Ovary (tissue), 3 donors: ENCODE measurements around the gene SLC12A5.

Experiments
- CTCF ChIP-seq, 3 donors: fragments of 450-650 bp in 2 of 3; fragments of 200-600 bp in 1 of 3; IDR thresholded peaks; one replicate each; pipeline versions ENCODE4 v1.5.1 to v1.8.0; 2016 to 2022; ENCODE audit warnings: antibody characterized with exemption in 3 of 3, mild to moderate bottlenecking in 1 of 3
- EP300 ChIP-seq: sonication (generic); formaldehyde crosslinking; IDR thresholded peaks from one replicate; pipeline ENCODE4 v1.6.1; 2017; ENCODE audit warnings: antibody characterized with exemption
- POLR2A ChIP-seq: fragments of 450-650 bp; IDR thresholded peaks from one replicate; pipeline ENCODE4 v1.6.1; 2017; ENCODE audit warnings: antibody characterized with exemption, mild to moderate bottlenecking, moderate library complexity
- donor health status: DM: no; HTN: no; CAD: no.

- TF ChIP-seq CTCF (IDR thresholded peaks at IDR 0.05) (no peak), POLR2A (no peak), EP300 (no peak)
Observed at GRCh38 chr20:46102940-46103339, 73.9 kb downstream of the SLC12A5 start.
